ENCODE measurements around the gene LEP. TPM values are rescaled to one million over a fixed set of nuclear protein-coding genes. Genes with fewer than 3 reads are reported as not detected.

LEP gene
- total and polyA plus RNA-seq, 9 of the 15 experiments (the other 6 are each of a cell fraction or from before 2014, with no cell fraction given) = not detected

- Histone ChIP-seq H2AFZ (ENCODE audit: low read depth, low read length) (no peak overlapping the region), H3K4me2 (ENCODE audit: insufficient read depth, low read length) (no peak overlapping the region), H3K4me3 (no peak overlapping the region), H3K4me1 (replicated peaks in 1 of 2; ENCODE audit: control insufficient read depth in 2 of 2, insufficient read depth in 2 of 2, low read length in 2 of 2) (peaks cover 0 to 4% of the 10 kb centered on the region in 2 experiments; a peak in 1 of 5 replicates), H4K20me1 (replicated peaks; ENCODE audit: control insufficient read depth, insufficient read depth, low read length) (no peaks in the 10 kb centered on the region), H3K36me3 (ENCODE audit: control insufficient read depth, insufficient read depth, low read length) (no peaks in the 10 kb centered on the region), H3K79me2 (ENCODE audit: control insufficient read depth, insufficient read depth, low read length) (no peaks in the 10 kb centered on the region), H3K9me1 (ENCODE audit: control insufficient read depth, insufficient read depth, low read length) (no peaks in the 10 kb centered on the region), H3K27ac (ENCODE audit: extremely low read depth, low read depth, low read length) (no peak overlapping the region), H3K9ac (ENCODE audit: insufficient read depth in 1 of 2, low read depth in 2 of 2, low read length in 2 of 2) (no peak overlapping the region), H3K9me3 (replicated peaks; ENCODE audit: control insufficient read depth, insufficient read depth, low read depth, low read length) (no peaks in the 10 kb centered on the region), H3K27me3 (ENCODE audit: control insufficient read depth in 2 of 2, insufficient read depth in 2 of 2, low read length in 2 of 2) (peaks cover 19 to 50% of the 10 kb centered on the region in 2 experiments)
- CTCF ChIA-PET (ENCODE audit: low intra/inter-chr PET ratio) = no interaction called here
- FAIRE-seq (peak; percentile 23), DNase-seq (ENCODE audit: extremely low read depth in 1 of 4, low spot score in 3 of 4) (peak; percentile 50 to 79 (median 69)), ATAC-seq (peak; percentile 85)
- intact Hi-C loops (cut with micrococcal nuclease) = loop anchor here (5.0 kb wide), 1 partner anchor 105 kb away; no protein-coding TSS in a partner anchor
- WGBS (ENCODE audit: insufficient coverage, low coverage, missing lambda C conversion rate) = 3% methylated on average over 12 of the region's 12 CpGs
- no TSS peak for BruUV-seq (replicated peaks)
- POLR2A ChIA-PET = interaction anchor here (0.6 kb wide), 1 partner anchor 1166 kb away, joined by 4 read pairs; no protein-coding TSS in a partner anchor
- in situ Hi-C loops (cut with MboI) = no loop called here
- TF ChIP-seq CREM (IDR thresholded peaks at IDR 0.05; ENCODE audit: low read depth) (peak; percentile 88), NFYB (IDR thresholded peaks at IDR 0.05; ENCODE audit: extremely low read depth, insufficient read length) (peak; percentile 10), TSC22D4 (tag; IDR thresholded peaks at IDR 0.05) (no peak), CEBPB (tag; IDR thresholded peaks at IDR 0.05) (0 out of 2 replicates have a peak, but pooled peaks have one; percentile 21), ATF7 (IDR thresholded peaks at IDR 0.05) (peak; percentile 96), ATF2 (CRISPR knock-in tag; IDR thresholded peaks at IDR 0.05) (peak; percentile 66; the same call in 1 of the 2 replicates), FOS (IDR thresholded peaks at IDR 0.05; ENCODE audit: extremely low read depth, insufficient read length) (no peak), CEBPG (CRISPR knock-in tag; IDR thresholded peaks at IDR 0.05) (no peak), CEBPG (tag; conservative IDR thresholded peaks at IDR 0.05 in 1 of 2, IDR thresholded peaks at IDR 0.05 in 1 of 2) (peak; percentile 50 to 71), CREB1 (IDR thresholded peaks at IDR 0.05) (peak; percentile 48; the same call in 1 of the 2 replicates), CREB1 (CRISPR knock-in tag; IDR thresholded peaks at IDR 0.05) (peak; percentile 60; the same call in 1 of the 2 replicates)
- TF ChIP-seq, protein P1, sequence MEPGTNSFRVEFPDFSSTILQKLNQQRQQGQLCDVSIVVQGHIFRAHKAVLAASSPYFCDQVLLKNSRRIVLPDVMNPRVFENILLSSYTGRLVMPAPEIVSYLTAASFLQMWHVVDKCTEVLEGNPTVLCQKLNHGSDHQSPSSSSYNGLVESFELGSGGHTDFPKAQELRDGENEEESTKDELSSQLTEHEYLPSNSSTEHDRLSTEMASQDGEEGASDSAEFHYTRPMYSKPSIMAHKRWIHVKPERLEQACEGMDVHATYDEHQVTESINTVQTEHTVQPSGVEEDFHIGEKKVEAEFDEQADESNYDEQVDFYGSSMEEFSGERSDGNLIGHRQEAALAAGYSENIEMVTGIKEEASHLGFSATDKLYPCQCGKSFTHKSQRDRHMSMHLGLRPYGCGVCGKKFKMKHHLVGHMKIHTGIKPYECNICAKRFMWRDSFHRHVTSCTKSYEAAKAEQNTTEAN (CRISPR knock-in tag; IDR thresholded peaks at IDR 0.05) = no peak
- TF ChIP-seq, protein P2, sequence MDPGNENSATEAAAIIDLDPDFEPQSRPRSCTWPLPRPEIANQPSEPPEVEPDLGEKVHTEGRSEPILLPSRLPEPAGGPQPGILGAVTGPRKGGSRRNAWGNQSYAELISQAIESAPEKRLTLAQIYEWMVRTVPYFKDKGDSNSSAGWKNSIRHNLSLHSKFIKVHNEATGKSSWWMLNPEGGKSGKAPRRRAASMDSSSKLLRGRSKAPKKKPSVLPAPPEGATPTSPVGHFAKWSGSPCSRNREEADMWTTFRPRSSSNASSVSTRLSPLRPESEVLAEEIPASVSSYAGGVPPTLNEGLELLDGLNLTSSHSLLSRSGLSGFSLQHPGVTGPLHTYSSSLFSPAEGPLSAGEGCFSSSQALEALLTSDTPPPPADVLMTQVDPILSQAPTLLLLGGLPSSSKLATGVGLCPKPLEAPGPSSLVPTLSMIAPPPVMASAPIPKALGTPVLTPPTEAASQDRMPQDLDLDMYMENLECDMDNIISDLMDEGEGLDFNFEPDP (CRISPR knock-in tag; IDR thresholded peaks at IDR 0.05) = no peak
- TF ChIP-seq, protein P3, sequence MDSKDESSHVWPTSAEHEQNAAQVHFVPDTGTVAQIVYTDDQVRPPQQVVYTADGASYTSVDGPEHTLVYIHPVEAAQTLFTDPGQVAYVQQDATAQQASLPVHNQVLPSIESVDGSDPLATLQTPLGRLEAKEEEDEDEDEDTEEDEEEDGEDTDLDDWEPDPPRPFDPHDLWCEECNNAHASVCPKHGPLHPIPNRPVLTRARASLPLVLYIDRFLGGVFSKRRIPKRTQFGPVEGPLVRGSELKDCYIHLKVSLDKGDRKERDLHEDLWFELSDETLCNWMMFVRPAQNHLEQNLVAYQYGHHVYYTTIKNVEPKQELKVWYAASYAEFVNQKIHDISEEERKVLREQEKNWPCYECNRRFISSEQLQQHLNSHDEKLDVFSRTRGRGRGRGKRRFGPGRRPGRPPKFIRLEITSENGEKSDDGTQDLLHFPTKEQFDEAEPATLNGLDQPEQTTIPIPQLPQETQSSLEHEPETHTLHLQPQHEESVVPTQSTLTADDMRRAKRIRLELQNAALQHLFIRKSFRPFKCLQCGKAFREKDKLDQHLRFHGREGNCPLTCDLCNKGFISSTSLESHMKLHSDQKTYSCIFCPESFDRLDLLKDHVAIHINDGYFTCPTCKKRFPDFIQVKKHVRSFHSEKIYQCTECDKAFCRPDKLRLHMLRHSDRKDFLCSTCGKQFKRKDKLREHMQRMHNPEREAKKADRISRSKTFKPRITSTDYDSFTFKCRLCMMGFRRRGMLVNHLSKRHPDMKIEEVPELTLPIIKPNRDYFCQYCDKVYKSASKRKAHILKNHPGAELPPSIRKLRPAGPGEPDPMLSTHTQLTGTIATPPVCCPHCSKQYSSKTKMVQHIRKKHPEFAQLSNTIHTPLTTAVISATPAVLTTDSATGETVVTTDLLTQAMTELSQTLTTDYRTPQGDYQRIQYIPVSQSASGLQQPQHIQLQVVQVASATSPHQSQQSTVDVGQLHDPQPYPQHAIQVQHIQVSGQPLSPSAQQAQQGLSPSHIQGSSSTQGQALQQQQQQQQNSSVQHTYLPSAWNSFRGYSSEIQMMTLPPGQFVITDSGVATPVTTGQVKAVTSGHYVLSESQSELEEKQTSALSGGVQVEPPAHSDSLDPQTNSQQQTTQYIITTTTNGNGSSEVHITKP (IDR thresholded peaks at IDR 0.05; ENCODE audit: partially characterized antibody) = no peak
Observed at GRCh38 chr7:128217030-128217805, 23.9 kb upstream of the LEP start.
